Muscle layer of duodenum (tissue), 2 donors: ENCODE results near the gene CILP2.

Experiments
- H3K27ac ChIP-seq: one replicate; pipeline ENCODE4 v1.7.0; 2013; ENCODE audit warnings: mild to moderate bottlenecking, low read length
- H3K27me3 ChIP-seq: one replicate; pipeline ENCODE4 v1.7.0; 2013; ENCODE audit warnings: low read depth, mild to moderate bottlenecking, control low read depth, low read length
- H3K36me3 ChIP-seq, 2 donors: one replicate each; pipeline ENCODE4 v1.7.0; 2013; ENCODE audit warnings: low read length in 2 of 2, control low read depth in 1 of 2, mild to moderate bottlenecking in 1 of 2; ENCODE audit not compliant: insufficient read depth in 2 of 2, control insufficient read depth in 1 of 2
- H3K4me1 ChIP-seq, 2 donors: one replicate each; pipeline ENCODE4 v1.7.0; 2013; ENCODE audit warnings: low read length in 2 of 2, mild to moderate bottlenecking in 2 of 2, control low read depth in 1 of 2, moderate library complexity in 1 of 2; ENCODE audit not compliant: insufficient read depth in 2 of 2, control insufficient read depth in 1 of 2
- H3K4me3 ChIP-seq, 2 donors: one replicate each; pipeline ENCODE4 v1.7.0; 2013; ENCODE audit warnings: low read length in 2 of 2, low read depth in 1 of 2, mild to moderate bottlenecking in 1 of 2
- H3K9me3 ChIP-seq, 2 donors: one replicate each; pipeline ENCODE4 v1.7.0; 2013; ENCODE audit warnings: low read length in 2 of 2, control low read depth in 1 of 2, mild to moderate bottlenecking in 1 of 2; ENCODE audit not compliant: control insufficient read depth in 1 of 2
- donor health status: healthy.

The CILP2 gene

GRCh38 chr19:19563348-19563848, 25.3 kb downstream of the CILP2 start:
- no peak overlapping the region for H3K27ac ChIP-seq
- no peak overlapping the region for H3K4me3 ChIP-seq
- no peaks in the 10 kb centered on the region for H3K9me3 ChIP-seq
- H3K4me1 ChIP-seq, result no peaks in the 10 kb centered on the region
- H3K36me3 ChIP-seq, result no peaks in the 10 kb centered on the region
- no peaks in the 10 kb centered on the region for H3K27me3 ChIP-seq

- no peaks in the 10 kb centered on the region for H3K27me3 ChIP-seq
- no peak overlapping the region for H3K4me3 ChIP-seq
- H3K36me3 ChIP-seq, result no peaks in the 10 kb centered on the region
- H3K27ac ChIP-seq, result no peak overlapping the region
- no peaks in the 10 kb centered on the region for H3K9me3 ChIP-seq
- no peaks in the 10 kb centered on the region for H3K4me1 ChIP-seq
Measured at GRCh38 chr19:19566306-19566705, 28.2 kb downstream of the CILP2 start.

GRCh38 chr19:19567391-19567790, 29.3 kb downstream of the CILP2 start:
- Histone ChIP-seq H3K4me1 (no peaks in the 10 kb centered on the region), H3K27ac (no peak overlapping the region), H3K9me3 (no peaks in the 10 kb centered on the region), H3K4me3 (no peak overlapping the region), H3K27me3 (no peaks in the 10 kb centered on the region), H3K36me3 (no peaks in the 10 kb centered on the region)

- Histone ChIP-seq H3K4me3 (no peak overlapping the region), H3K36me3 (no peaks in the 10 kb centered on the region), H3K27ac (no peak overlapping the region), H3K27me3 (no peaks in the 10 kb centered on the region), H3K4me1 (no peaks in the 10 kb centered on the region), H3K9me3 (no peaks in the 10 kb centered on the region)
Measured at GRCh38 chr19:19568802-19569756, 31.0 kb downstream of the CILP2 start.

- H3K4me1 ChIP-seq, result no peaks in the 10 kb centered on the region
- H3K27me3 ChIP-seq, result no peaks in the 10 kb centered on the region
- no peaks in the 10 kb centered on the region for H3K36me3 ChIP-seq
- H3K27ac ChIP-seq, result no peak overlapping the region
- H3K9me3 ChIP-seq, result no peaks in the 10 kb centered on the region
- H3K4me3 ChIP-seq, result no peak overlapping the region
Measured at GRCh38 chr19:19570571-19570970, 32.5 kb downstream of the CILP2 start.

- H3K4me3 ChIP-seq, result no peak overlapping the region
- no peak overlapping the region for H3K27ac ChIP-seq
- H3K9me3 ChIP-seq, result no peaks in the 10 kb centered on the region
- no peaks in the 10 kb centered on the region for H3K36me3 ChIP-seq
- H3K4me1 ChIP-seq, result no peaks in the 10 kb centered on the region
- H3K27me3 ChIP-seq, result no peaks in the 10 kb centered on the region
Measured at GRCh38 chr19:19571071-19571786, 33.2 kb downstream of the CILP2 start.

- H3K4me3 ChIP-seq, result no peak overlapping the region
- H3K4me1 ChIP-seq, result no peaks in the 10 kb centered on the region
- no peaks in the 10 kb centered on the region for H3K36me3 ChIP-seq
- H3K27me3 ChIP-seq, result no peaks in the 10 kb centered on the region
- H3K27ac ChIP-seq, result no peak overlapping the region
- H3K9me3 ChIP-seq, result no peaks in the 10 kb centered on the region
Measured at GRCh38 chr19:19575411-19575810, 37.3 kb downstream of the CILP2 start.

GRCh38 chr19:19578252-19578651, 40.2 kb downstream of the CILP2 start:
- Histone ChIP-seq H3K4me1 (no peaks in the 10 kb centered on the region), H3K9me3 (no peaks in the 10 kb centered on the region), H3K36me3 (no peaks in the 10 kb centered on the region), H3K27me3 (no peaks in the 10 kb centered on the region), H3K27ac (no peak overlapping the region), H3K4me3 (no peak overlapping the region)

GRCh38 chr19:19579533-19580361, 41.7 kb downstream of the CILP2 start:
- no peaks in the 10 kb centered on the region for H3K36me3 ChIP-seq
- H3K4me1 ChIP-seq, result no peaks in the 10 kb centered on the region
- H3K9me3 ChIP-seq, result no peaks in the 10 kb centered on the region
- no peaks in the 10 kb centered on the region for H3K27me3 ChIP-seq
- H3K27ac ChIP-seq, result no peak overlapping the region
- H3K4me3 ChIP-seq, result no peak overlapping the region

GRCh38 chr19:19580418-19580817, 42.4 kb downstream of the CILP2 start:
- H3K36me3 ChIP-seq, result no peaks in the 10 kb centered on the region
- no peaks in the 10 kb centered on the region for H3K27me3 ChIP-seq
- H3K4me3 ChIP-seq, result no peak overlapping the region
- no peaks in the 10 kb centered on the region for H3K4me1 ChIP-seq
- no peak overlapping the region for H3K27ac ChIP-seq
- H3K9me3 ChIP-seq, result no peaks in the 10 kb centered on the region

- Histone ChIP-seq H3K36me3 (no peaks in the 10 kb centered on the region), H3K4me3 (no peak overlapping the region), H3K27ac (no peak overlapping the region), H3K4me1 (no peaks in the 10 kb centered on the region), H3K9me3 (no peaks in the 10 kb centered on the region), H3K27me3 (no peaks in the 10 kb centered on the region)
Measured at GRCh38 chr19:19581391-19581790, 43.3 kb downstream of the CILP2 start.
